ENCODE results near the gene CHD5. TPM values are rescaled to one million over a fixed set of nuclear protein-coding genes. Genes with fewer than 3 reads are reported as not detected.

The CHD5 gene
- total RNA-seq, 1 experiment from 2014 or later, result 2.4 TPM

DNA sequence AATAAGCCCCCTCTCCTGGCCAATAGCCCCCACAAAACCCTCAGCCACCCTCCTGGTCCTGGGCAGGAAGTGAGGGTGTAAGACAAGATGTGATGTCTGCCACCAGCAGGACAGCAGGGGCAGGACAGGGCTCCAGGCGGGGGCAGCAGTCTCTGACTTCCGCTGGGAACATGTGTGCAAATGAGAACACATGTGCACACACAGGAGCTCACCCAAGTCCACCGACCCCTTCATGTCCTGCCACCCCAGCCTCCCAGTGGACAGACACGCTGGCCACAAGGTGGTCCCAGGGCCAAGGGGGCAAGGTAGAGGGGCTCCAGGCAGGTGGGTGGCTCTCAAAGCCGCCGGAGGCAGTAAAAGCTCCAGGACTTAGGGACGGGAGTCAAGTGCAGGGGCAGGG is 74.4 kb downstream of the CHD5 start (continued):
- TF ChIP-seq JAZF1 (CRISPR knock-in tag; IDR thresholded peaks at IDR 0.05), result no peak
- no peak for TF ChIP-seq FOXJ3 (CRISPR knock-in tag; IDR thresholded peaks at IDR 0.05; ENCODE audit: borderline replicate concordance)

DNA sequence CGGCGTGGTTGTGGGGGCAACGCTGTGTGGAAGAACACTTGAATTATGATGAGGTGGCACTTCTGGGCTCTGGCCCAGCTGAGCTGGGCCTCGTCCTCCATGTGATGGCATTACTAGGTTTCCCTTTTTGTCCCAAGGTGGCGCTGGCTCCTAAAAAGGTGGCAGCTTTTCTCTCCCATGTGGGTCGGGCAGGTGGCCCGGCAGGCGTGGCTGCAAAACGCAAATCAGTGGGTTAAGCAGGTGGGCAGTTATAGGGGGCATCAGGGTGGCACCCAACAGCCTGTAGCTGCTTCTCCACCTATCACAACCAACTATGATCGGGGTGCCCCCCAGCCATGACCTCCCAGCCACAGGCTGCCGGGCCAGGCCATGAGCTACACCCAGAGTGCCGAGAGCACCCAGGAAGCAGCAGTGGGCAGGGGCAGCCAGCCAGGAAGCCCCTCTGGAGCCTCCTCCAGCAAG is 74.9 kb downstream of the CHD5 start:
- TF ChIP-seq OVOL2 (CRISPR knock-in tag; IDR thresholded peaks at IDR 0.05; ENCODE audit: borderline replicate concordance) (no peak), ATF1 (CRISPR knock-in tag; IDR thresholded peaks at IDR 0.05) (no peak), FOXK1 (CRISPR knock-in tag; IDR thresholded peaks at IDR 0.05) (no peak), FOXP1 (CRISPR knock-in tag; IDR thresholded peaks at IDR 0.05; ENCODE audit: borderline replicate concordance) (no peak), NR3C1 (CRISPR knock-in tag; conservative IDR thresholded peaks at IDR 0.05; ENCODE audit: low read depth) (no peak), JAZF1 (CRISPR knock-in tag; IDR thresholded peaks at IDR 0.05) (no peak)
- TF ChIP-seq, protein P1, sequence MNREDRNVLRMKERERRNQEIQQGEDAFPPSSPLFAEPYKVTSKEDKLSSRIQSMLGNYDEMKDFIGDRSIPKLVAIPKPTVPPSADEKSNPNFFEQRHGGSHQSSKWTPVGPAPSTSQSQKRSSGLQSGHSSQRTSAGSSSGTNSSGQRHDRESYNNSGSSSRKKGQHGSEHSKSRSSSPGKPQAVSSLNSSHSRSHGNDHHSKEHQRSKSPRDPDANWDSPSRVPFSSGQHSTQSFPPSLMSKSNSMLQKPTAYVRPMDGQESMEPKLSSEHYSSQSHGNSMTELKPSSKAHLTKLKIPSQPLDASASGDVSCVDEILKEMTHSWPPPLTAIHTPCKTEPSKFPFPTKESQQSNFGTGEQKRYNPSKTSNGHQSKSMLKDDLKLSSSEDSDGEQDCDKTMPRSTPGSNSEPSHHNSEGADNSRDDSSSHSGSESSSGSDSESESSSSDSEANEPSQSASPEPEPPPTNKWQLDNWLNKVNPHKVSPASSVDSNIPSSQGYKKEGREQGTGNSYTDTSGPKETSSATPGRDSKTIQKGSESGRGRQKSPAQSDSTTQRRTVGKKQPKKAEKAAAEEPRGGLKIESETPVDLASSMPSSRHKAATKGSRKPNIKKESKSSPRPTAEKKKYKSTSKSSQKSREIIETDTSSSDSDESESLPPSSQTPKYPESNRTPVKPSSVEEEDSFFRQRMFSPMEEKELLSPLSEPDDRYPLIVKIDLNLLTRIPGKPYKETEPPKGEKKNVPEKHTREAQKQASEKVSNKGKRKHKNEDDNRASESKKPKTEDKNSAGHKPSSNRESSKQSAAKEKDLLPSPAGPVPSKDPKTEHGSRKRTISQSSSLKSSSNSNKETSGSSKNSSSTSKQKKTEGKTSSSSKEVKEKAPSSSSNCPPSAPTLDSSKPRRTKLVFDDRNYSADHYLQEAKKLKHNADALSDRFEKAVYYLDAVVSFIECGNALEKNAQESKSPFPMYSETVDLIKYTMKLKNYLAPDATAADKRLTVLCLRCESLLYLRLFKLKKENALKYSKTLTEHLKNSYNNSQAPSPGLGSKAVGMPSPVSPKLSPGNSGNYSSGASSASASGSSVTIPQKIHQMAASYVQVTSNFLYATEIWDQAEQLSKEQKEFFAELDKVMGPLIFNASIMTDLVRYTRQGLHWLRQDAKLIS (CRISPR knock-in tag; IDR thresholded peaks at IDR 0.05; ENCODE audit: borderline replicate concordance), result no peak
- TF ChIP-seq, protein P2, sequence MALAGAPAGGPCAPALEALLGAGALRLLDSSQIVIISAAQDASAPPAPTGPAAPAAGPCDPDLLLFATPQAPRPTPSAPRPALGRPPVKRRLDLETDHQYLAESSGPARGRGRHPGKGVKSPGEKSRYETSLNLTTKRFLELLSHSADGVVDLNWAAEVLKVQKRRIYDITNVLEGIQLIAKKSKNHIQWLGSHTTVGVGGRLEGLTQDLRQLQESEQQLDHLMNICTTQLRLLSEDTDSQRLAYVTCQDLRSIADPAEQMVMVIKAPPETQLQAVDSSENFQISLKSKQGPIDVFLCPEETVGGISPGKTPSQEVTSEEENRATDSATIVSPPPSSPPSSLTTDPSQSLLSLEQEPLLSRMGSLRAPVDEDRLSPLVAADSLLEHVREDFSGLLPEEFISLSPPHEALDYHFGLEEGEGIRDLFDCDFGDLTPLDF (CRISPR knock-in tag; IDR thresholded peaks at IDR 0.05), result no peak
- TF ChIP-seq, protein P3, sequence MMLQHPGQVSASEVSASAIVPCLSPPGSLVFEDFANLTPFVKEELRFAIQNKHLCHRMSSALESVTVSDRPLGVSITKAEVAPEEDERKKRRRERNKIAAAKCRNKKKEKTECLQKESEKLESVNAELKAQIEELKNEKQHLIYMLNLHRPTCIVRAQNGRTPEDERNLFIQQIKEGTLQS (CRISPR knock-in tag; conservative IDR thresholded peaks at IDR 0.05), result no peak
- TF ChIP-seq, protein P4, sequence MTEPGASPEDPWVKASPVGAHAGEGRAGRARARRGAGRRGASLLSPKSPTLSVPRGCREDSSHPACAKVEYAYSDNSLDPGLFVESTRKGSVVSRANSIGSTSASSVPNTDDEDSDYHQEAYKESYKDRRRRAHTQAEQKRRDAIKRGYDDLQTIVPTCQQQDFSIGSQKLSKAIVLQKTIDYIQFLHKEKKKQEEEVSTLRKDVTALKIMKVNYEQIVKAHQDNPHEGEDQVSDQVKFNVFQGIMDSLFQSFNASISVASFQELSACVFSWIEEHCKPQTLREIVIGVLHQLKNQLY (CRISPR knock-in tag; IDR thresholded peaks at IDR 0.05), result no peak

DNA sequence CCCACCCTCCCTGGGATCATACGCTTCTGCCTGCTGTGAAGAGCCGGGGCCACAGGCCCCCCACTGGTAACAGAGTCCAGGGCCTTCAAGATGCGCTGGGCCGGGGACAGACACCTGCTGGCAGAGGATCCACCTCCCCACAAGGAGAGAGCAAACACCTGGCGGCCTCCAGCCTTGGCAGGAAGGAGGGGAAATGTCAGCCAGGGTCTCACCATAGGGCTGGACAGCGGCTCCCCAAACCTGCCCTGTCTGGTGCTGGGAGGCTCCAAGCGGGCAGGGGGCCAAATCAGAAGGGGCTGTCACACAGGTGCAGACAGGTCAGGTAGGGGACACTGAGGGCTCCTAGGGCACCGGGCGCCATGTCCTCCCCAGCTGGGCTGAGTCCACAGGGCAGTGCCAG is 75.5 kb downstream of the CHD5 start:
- Mint-ChIP-seq H3K4me1 (no peaks in the 10 kb centered on the region), H3K9me3 (peaks cover 11% of the 10 kb centered on the region; the same call in 1 of the 2 replicates), H3K27ac (no peak overlapping the region), H3K27me3 (ENCODE audit: low read depth) (no peaks in the 10 kb centered on the region), H3K4me3 (no peak overlapping the region), H3K36me3 (no peaks in the 10 kb centered on the region)
- ATAC-seq (no peak), DNase-seq (ENCODE audit: low spot score) (no peak)
- ChIA-PET POLR2A (no interaction called here), CTCF (interaction anchor here (0.7 to 1.0 kb wide), 2 partner anchors 9 to 23 kb away, joined by 3 read pairs; no protein-coding TSS in a partner anchor)
- TF ChIP-seq, protein P5, sequence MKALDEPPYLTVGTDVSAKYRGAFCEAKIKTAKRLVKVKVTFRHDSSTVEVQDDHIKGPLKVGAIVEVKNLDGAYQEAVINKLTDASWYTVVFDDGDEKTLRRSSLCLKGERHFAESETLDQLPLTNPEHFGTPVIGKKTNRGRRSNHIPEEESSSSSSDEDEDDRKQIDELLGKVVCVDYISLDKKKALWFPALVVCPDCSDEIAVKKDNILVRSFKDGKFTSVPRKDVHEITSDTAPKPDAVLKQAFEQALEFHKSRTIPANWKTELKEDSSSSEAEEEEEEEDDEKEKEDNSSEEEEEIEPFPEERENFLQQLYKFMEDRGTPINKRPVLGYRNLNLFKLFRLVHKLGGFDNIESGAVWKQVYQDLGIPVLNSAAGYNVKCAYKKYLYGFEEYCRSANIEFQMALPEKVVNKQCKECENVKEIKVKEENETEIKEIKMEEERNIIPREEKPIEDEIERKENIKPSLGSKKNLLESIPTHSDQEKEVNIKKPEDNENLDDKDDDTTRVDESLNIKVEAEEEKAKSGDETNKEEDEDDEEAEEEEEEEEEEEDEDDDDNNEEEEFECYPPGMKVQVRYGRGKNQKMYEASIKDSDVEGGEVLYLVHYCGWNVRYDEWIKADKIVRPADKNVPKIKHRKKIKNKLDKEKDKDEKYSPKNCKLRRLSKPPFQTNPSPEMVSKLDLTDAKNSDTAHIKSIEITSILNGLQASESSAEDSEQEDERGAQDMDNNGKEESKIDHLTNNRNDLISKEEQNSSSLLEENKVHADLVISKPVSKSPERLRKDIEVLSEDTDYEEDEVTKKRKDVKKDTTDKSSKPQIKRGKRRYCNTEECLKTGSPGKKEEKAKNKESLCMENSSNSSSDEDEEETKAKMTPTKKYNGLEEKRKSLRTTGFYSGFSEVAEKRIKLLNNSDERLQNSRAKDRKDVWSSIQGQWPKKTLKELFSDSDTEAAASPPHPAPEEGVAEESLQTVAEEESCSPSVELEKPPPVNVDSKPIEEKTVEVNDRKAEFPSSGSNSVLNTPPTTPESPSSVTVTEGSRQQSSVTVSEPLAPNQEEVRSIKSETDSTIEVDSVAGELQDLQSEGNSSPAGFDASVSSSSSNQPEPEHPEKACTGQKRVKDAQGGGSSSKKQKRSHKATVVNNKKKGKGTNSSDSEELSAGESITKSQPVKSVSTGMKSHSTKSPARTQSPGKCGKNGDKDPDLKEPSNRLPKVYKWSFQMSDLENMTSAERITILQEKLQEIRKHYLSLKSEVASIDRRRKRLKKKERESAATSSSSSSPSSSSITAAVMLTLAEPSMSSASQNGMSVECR (CRISPR knock-in tag; IDR thresholded peaks at IDR 0.05; ENCODE audit: borderline replicate concordance), result no peak
- TF ChIP-seq EMX1 (CRISPR knock-in tag; IDR thresholded peaks at IDR 0.05), result no peak
- no peak for TF ChIP-seq ELF4 (CRISPR knock-in tag; IDR thresholded peaks at IDR 0.05; ENCODE audit: low read depth)
- no peak for TF ChIP-seq MXD4 (CRISPR knock-in tag; IDR thresholded peaks at IDR 0.05; ENCODE audit: borderline replicate concordance)
- TF ChIP-seq FOXJ3 (CRISPR knock-in tag; IDR thresholded peaks at IDR 0.05; ENCODE audit: borderline replicate concordance), result no peak
- TF ChIP-seq RORB (CRISPR knock-in tag; IDR thresholded peaks at IDR 0.05), result no peak

More for the DNA sequence above, 74.9 kb downstream of the CHD5 start:
- Mint-ChIP-seq H3K4me3 (no peak overlapping the region), H3K36me3 (no peaks in the 10 kb centered on the region), H3K4me1 (no peaks in the 10 kb centered on the region), H3K27ac (no peak overlapping the region), H3K9me3 (peaks cover 11% of the 10 kb centered on the region; the same call in 1 of the 2 replicates), H3K27me3 (ENCODE audit: low read depth) (no peaks in the 10 kb centered on the region)
- ATAC-seq (no peak), DNase-seq (ENCODE audit: low spot score) (no peak)
- ChIA-PET CTCF (interaction anchor here (0.6 to 1.7 kb wide), 8 partner anchors 18 to 140 kb away, joined by 3 to 8 read pairs (median 3); no protein-coding TSS in a partner anchor), POLR2A (no interaction called here)
